ENCODE results near the gene NME4.
A peak's percentile ranks its signal among the peaks of the same experiment; 100 is the strongest.

The NME4 gene

DNA sequence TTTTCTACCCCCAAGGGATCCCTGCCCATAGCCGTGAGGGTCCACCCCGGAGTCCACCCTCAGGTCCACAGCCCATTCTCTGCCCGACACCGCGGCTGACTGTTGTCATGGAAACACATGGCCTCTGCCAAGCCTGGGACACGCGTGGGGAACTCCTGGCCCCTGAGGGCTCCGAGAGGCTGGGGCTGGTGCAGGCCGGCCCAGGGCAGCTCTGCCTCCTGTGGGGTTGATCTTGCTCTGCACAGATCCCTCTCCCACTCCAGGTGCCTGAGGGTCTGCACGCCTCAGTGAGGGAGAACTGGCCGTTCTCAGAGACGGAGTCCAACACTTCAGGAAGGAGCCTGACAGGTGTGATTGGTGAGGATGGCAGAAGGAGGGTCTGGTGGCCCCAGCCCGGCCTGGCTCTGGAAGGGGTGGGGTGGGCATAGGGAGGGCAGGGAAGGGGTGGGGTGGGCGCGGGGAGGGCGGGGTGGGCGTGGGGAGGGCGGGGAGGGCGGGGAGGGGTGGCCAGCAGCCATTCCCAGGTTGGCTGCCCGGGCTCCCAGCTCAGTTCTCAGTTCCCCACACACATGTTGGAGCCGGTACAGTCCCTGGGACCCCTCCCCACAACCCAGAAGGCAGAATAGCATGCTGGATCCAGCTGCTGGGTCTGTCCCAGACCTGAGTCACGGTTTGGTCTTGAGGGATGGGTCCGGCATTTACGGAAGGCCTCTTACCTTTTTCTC lies 33.1 kb upstream of the NME4 start:
- DNase-seq, result no peak

GRCh38 chr16:364595-365491 lies 32.2 kb upstream of the NME4 start:
- no peak for DNase-seq

- no peak for DNase-seq
Observed at GRCh38 chr16:366476-366875, 30.5 kb upstream of the NME4 start.

DNA sequence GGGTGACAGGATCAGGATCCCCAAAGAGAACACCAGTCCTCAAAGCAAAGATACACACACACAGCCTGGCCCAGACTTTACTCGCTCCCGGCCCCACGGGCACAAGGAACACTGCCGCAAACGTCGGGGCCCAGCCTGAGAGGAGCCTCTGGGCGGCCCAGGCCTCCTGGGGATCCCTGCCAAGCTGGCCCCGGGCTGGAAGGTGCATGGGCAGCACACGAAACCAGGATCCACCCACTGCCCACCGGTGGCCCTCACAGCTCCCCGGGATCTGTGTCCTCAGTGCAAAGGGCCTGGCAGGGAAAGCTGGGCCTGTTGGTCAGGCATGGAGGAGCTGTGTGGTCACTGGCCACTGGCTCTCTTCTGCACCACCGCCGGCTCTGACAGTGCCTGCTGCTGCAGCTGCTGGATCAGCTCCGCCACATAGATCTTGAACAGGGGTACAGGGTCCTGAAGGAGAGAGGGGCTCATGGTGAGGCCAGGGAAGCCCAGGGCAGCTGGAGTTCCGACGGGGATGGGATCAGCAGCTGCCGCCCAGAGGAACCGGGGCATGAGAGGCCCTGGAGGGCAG lies 29.6 kb upstream of the NME4 start:
- no peak for DNase-seq

DNA sequence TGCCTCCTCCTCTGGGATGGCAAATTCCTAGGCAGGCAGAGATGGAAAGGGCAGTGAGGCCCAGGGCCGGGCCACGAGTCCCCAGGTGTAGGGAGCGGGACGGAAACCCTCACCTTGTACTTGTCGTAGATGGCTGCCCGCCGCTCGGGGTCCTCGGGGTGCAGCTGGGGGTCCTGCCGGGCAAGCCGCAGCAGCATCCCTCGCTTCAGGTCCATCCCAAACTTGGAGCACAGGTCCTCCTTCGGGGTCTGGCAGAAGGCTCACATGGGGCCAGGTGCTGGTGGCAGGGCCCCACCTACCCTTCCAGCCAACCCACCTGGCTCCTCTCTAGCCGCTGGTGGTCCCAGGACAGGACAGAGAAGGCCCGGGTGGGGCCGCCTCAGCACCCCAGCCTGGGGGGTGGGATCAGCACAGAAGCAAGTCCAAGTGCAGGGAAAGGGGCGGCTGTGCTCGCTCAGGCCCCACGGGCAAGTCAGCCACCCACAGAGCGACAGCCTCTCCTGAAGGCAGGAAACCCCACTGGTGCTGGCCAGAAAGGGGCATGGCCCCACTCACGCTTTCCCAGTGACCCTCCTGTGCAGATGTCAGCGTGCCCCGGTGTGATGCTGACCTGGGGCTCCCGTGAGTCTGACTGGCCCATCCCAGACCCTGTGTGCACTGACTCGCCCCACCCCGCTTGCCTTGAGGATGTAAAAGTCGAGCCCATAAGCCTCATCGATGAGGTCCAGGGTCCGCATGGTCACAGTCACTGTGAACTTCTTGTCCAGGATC lies 28.4 kb upstream of the NME4 start:
- DNase-seq, result no peak

- DNase-seq, result no peak
Observed at GRCh38 chr16:369275-369865, 27.6 kb upstream of the NME4 start.

- DNase-seq, result peak; percentile 24
Observed at GRCh38 chr16:369866-370436, 27.0 kb upstream of the NME4 start.

DNA sequence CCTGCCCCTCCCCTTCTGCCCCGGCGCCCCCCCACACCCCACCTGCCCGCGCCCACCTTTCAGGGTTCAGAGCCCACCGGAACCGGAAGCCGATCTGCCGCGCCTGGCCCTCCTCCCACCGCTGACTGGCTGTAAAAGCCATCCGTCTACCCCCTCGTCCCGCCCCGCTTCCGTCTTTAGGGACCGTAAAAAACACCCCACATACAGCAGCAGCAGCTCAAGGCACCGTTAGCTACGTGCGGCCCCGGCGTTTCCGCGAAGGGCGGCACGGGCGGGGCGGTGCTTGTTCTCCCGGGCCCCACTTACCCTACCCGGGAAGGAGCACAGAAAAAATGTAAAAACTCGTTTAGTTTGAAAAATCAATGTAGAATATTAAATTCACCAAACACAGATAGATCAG lies 26.6 kb upstream of the NME4 start, which contains the start of gene MRPL28:
Gene MRPL28 (minus strand): TSS at position 96 of the 400 bp plus-strand sequence. CDS start 320 bp downstream, outside the sequence.
- DNase-seq, result peak; percentile 97

- DNase-seq, result peak; percentile 33
Observed at GRCh38 chr16:370979-371514, 26.0 kb upstream of the NME4 start.

GRCh38 chr16:371515-372301 lies 25.3 kb upstream of the NME4 start:
- DNase-seq, result peak; percentile 36

DNA sequence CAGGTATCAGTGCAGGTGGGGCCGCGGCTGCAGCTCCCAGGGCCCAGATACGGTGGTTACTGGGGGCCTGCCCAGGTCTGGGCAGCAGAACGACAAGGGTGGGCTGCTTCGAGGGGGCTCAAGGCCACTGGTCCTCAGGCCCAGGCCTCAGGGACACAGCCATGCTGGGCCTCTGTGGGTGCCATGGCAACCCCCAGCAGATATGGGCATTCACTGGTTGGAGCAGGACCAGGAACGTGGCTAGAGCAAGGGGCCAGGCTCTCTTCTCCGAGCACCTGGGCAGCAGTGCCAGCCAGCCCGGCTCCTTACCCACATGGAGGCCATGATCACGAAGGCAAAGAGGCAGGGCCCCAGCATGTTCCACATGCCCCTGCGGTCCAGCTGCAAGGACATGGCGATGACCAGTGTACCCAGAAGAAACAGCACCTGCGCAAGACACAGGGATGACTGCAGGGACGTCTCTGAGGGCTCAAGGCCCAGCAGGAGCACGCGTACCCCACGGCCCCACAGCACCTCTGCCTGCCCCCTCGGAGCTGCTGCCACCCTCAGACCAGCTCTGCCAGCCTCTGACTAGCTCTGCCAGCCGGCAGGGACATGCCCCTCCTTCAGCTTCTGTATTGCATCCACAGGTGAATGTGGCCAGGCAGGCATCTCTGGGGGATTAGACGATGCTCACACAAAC lies 24.6 kb upstream of the NME4 start:
- no peak for DNase-seq

DNA sequence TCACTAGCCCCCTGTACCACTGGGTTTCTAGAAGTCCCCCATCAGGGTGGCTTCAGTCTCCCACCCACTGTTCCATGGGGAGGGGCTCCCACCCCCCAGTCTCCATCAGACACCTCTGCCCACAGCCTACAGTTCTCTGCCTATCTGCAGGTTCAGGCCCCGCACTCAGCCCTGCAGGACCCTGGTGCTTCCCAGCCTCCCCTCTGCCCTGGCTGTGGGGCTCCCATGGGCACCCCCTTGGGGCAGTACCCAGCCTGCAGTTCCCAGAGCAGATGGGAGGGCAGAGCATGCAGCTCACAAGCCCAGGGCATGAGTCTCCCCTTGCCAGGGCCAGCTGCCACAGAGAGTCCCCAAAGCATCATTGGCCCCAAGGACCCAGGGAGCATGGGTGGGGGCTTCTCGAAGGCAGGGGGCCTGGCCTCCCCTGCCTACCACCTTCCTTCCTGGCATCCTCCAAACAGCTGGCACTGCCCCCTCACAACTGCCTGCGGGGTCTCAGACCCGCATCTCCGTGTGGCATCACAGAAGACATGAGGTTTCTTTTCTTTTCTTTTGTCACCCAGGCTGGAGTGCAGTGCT lies 23.9 kb upstream of the NME4 start:
- peak; percentile 17 for DNase-seq

GRCh38 chr16:373848-374615 lies 23.0 kb upstream of the NME4 start:
- peak; percentile 18 for DNase-seq

- peak; percentile 17 for DNase-seq
Observed at GRCh38 chr16:374616-374926, 22.4 kb upstream of the NME4 start.

DNA sequence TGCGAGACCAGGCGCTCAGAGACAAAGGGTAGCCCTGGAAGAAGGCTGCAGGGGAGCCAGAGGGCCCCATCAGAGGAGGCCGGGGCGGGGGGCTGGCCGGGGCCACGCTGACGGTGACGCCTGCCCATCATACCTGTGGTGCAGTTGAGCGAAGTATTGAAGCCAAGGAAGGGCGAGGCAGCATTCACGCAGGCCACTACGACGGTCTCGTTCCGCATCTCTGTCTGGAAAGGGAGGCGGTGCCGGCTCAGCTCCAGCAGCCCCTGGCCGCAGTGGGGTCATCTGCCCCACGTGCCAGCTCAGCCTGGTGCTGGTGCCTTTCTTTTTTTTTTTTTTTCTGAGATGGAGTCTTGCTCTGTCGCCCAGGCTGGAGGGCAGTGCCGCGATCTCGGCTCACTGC lies 21.8 kb upstream of the NME4 start:
- DNase-seq, result no peak

- peak; percentile 21 for DNase-seq
Observed at GRCh38 chr16:375927-376816, 20.8 kb upstream of the NME4 start.

- DNase-seq, result no peak
Observed at GRCh38 chr16:376817-377418, 20.1 kb upstream of the NME4 start.

All from right hindlimb (tissue), 1 donor.